ENCODE measurements around the gene CENPP.
A peak's percentile ranks its signal among the peaks of the same experiment; 100 is the strongest.

The CENPP gene

GRCh38 chr9:92480986-92481633 is 155.4 kb downstream of the CENPP start:
- DNase-seq (ENCODE audit: low read depth) = no peak

GRCh38 chr9:92482329-92482728 is 156.6 kb downstream of the CENPP start, which contains the start of gene ASPN:
ASPN (minus strand) TSS chr9:92482506.
- DNase-seq (ENCODE audit: low read depth) = peak; percentile 52

- DNase-seq (ENCODE audit: low read depth) = no peak
Observed at GRCh38 chr9:92482805-92483204, 157.1 kb downstream of the CENPP start.

GRCh38 chr9:92483627-92484545 is 158.1 kb downstream of the CENPP start:
- no peak for DNase-seq (ENCODE audit: low read depth)

GRCh38 chr9:92484563-92484962 is 158.8 kb downstream of the CENPP start:
- DNase-seq (ENCODE audit: low read depth) = no peak

DNA sequence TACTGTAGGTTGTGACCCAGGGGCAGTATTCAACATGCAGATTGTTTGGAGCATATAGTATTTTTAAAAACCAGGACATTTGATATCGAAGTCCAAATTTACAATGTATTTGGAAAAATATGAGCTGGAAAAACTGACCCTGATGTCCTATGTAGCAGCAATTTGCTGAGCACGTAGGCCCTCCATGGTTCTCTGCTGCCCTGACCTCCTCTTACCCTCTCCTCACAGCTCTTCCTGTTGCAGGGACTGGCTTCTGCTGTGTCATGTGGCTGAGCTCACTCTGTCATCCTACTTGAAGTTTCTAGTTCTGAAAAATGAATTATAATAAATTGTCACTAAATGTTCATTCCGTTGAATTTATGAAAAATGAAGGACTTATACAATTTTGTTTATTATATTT is 160.6 kb downstream of the CENPP start:
- no peak for DNase-seq (ENCODE audit: low read depth)

GRCh38 chr9:92488681-92489550 is 163.2 kb downstream of the CENPP start:
- no peak for DNase-seq (ENCODE audit: low read depth)

- DNase-seq (ENCODE audit: low read depth) = no peak
Observed at GRCh38 chr9:92492781-92493401, 167.1 kb downstream of the CENPP start.

GRCh38 chr9:92493749-92494387 is 168.1 kb downstream of the CENPP start:
- no peak for DNase-seq (ENCODE audit: low read depth)

GRCh38 chr9:92494856-92495255 is 169.1 kb downstream of the CENPP start:
- DNase-seq (ENCODE audit: low read depth) = no peak

GRCh38 chr9:92496396-92497176 is 170.8 kb downstream of the CENPP start:
- DNase-seq (ENCODE audit: low read depth) = no peak

DNA sequence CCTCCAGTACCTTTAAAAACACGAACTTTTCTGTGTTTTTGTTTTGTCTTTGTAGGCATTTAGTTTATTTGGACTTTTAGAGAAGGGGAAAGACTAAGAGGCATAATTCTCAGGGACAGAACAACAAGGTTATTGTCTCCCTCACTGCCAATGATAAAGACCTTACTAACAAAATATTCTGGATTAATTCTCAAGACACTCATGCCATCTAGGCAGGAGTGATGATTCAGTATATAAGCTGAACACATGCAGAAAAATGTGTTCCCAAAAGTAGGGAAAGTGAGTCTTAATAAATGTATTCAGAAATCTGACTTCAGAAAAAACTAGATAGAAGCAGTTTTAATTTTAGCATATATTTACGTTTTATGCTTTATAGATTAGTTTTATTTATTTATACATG is 173.9 kb downstream of the CENPP start:
- DNase-seq (ENCODE audit: low read depth) = no peak

- DNase-seq (ENCODE audit: low read depth) = no peak
Observed at GRCh38 chr9:92500725-92501124, 175.0 kb downstream of the CENPP start.

GRCh38 chr9:92501671-92502393 is 176.1 kb downstream of the CENPP start:
- peak; percentile 36 for DNase-seq (ENCODE audit: low read depth)

- no peak for DNase-seq (ENCODE audit: low read depth)
Observed at GRCh38 chr9:92503156-92503555, 177.4 kb downstream of the CENPP start.

DNA sequence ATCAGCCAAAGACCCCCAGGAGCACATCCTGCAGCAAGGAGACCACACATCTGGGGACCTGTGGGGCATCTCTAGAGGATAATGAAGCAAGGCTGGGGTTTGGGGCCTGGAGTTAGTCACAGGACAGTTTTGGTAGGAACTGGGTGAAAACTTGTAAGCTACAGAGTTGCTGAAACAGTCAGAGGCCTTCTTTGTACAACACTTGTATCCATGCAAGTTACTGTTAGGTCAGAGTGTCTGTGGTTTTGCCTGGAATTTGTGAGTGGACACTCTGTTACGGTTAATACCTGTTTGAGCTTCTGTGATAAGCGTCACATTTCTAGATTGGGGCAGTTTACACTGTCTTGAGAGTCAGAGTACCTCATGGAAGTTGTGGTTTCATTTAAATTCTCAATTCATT is 179.1 kb downstream of the CENPP start:
- no peak for DNase-seq (ENCODE audit: low read depth)

GRCh38 chr9:92506184-92506857 is 180.6 kb downstream of the CENPP start:
- DNase-seq (ENCODE audit: low read depth) = peak; percentile 88

GRCh38 chr9:92507005-92507404 is 181.3 kb downstream of the CENPP start:
- DNase-seq (ENCODE audit: low read depth) = no peak

DNA sequence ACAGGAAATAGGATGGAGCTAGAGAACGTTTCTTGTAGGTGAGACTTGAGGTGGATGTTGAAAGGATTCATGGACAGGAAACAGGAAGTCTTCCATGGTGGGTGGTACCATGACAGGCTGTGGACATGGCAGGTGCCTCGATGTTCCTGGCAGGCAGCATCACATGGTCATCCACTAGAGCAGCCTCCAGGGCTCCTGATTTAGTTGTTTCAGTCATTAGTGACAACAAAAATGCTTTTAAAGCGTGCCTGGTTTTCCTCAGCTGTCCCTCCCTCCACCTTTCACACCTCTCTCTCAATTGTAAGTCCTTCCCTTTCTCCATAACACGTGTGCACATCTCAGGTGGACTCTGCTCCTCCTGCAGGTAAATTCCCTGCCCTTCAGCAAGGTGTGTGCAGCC is 181.7 kb downstream of the CENPP start:
- no peak for DNase-seq (ENCODE audit: low read depth)
